ENCODE results near the gene GLS.
"Not testable (repeated sequence)": the region's sequence is repeated elsewhere in the genome, so short reads cannot be mapped to it uniquely, and the experiment has no call there.

The GLS gene

DNA sequence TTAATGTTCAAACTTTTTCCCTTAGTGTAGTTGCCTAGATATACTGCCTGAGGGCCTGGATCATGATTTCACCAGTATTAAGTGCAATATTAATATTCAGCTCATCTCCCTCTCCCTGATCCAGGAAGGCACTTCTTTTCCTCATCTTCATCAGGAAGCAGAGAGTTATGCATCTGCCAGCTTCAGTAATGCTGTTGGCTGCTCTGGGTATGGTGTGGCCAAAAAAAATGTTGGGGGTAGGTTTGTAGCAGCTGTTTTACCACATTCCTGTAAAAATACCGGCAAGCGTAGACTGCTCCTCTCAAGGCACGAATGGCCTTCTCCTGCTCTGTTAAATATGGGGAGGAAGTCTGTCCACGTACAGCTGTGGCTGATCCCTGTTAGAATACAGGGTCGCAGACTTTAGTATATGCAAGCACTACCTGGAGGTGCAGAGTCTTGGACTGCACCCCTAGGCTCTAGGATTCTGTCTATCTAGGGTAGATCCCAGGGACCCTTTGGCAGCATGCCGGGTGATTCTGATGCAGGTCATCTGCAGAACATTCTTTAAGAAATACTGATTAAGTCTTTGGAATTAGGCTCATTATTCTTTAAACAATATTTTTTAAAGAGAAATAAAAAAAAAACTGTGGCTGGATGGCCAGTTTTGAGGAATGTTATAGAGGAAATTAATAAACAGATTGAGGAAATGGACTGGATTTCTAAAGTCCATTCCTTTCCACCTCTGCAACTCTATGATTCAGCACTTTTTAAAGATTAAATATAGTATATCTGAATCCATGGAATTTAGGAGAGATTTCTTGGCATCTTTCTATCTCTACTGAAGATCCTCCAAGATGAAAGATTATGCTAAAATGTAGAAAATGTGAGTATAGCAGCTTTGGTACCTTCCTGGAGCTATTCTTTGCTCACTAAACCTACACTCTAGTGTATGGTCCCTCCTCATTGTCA is 21.0 kb upstream of the GLS start:
- Histone ChIP-seq H3K27ac (ENCODE audit: low read length) (no peak overlapping the region), H3K36me3 (ENCODE audit: insufficient read depth, low read depth, low read length) (no peaks in the 10 kb centered on the region), H3K9me3 (ENCODE audit: insufficient read depth, low read depth, low read length) (no peaks in the 10 kb centered on the region), H3K4me3 (ENCODE audit: low read length) (no peak overlapping the region), H3K9ac (ENCODE audit: low read depth, low read length) (peak overlapping the region; percentile 43; the same call in 1 of the 2 replicates), H3K27me3 (ENCODE audit: insufficient read depth, low read length) (no peaks in the 10 kb centered on the region), H3K4me1 (ENCODE audit: insufficient read depth, low read length) (peaks cover 26% of the 10 kb centered on the region)

DNA sequence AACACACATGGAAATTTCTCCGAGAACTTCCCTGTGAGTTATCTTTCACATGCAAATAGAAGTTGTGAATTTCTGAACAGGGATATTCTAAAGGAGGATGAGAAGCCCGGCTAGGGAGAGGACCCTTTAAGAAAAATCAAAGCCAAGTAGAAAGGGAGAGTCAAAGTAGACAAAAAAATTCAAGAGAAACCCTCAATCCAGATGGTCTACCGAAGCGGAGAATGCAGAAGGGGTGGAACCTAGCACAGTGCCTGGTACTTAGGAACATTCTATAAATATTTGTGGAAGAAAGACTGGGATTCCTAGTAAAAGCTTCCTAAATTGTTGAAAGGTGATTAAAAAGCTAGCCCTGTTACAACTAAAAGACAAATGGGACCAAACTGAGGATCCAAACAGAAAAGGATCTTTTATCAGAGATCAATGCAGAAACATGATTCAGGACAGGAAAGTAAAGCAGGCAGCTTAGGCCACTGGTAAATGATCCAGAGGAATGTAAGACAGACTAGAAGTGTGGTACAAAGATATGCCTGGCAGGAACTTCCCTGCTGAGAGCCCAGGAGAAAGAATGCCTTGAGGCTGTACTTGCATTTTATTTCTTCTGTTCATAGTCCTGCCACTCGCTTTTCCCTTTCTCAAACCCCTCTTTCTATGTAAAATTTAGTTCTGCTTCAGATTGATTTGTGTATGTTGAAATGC is 19.5 kb upstream of the GLS start:
- Histone ChIP-seq H3K4me3 (ENCODE audit: low read length) (peak overlapping the region; percentile 22; the same call in 1 of the 2 replicates), H3K27me3 (ENCODE audit: insufficient read depth, low read length) (no peaks in the 10 kb centered on the region), H3K27ac (ENCODE audit: low read length) (no peak overlapping the region), H3K4me1 (ENCODE audit: insufficient read depth, low read length) (peaks cover 26% of the 10 kb centered on the region), H3K9ac (ENCODE audit: low read depth, low read length) (peak overlapping the region; percentile 11; the same call in 1 of the 2 replicates), H3K36me3 (ENCODE audit: insufficient read depth, low read depth, low read length) (no peaks in the 10 kb centered on the region), H3K9me3 (ENCODE audit: insufficient read depth, low read depth, low read length) (no peaks in the 10 kb centered on the region)

DNA sequence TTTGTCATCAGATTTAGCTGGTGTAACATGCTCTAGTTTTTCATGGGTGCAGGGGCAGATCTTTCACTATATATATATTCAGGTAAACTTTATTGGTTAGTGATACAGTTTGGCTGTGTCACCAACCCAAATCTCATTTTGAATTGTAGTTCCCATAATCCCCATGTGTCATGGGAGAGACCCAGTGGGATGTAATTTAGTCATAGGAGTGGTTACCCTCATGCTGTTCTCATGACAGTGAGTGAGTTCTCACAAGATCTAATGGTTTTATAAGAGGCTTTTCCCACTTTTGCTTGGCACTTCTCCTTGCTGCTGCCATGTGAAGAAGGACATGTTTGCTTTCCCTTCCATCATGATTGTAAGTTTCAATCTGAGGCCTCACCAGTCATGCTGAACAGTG is 18.5 kb upstream of the GLS start:
- H3K4me3 ChIP-seq (ENCODE audit: low read length); H3K36me3 ChIP-seq (ENCODE audit: insufficient read depth, low read depth, low read length); H3K27ac ChIP-seq (ENCODE audit: low read length); H3K9me3 ChIP-seq (ENCODE audit: insufficient read depth, low read depth, low read length); H3K27me3 ChIP-seq (ENCODE audit: insufficient read depth, low read length); H3K9ac ChIP-seq (ENCODE audit: low read depth, low read length): not testable (repeated sequence)
- H3K4me1 ChIP-seq (ENCODE audit: insufficient read depth, low read length): peaks cover 26% of the 10 kb centered on the region

DNA sequence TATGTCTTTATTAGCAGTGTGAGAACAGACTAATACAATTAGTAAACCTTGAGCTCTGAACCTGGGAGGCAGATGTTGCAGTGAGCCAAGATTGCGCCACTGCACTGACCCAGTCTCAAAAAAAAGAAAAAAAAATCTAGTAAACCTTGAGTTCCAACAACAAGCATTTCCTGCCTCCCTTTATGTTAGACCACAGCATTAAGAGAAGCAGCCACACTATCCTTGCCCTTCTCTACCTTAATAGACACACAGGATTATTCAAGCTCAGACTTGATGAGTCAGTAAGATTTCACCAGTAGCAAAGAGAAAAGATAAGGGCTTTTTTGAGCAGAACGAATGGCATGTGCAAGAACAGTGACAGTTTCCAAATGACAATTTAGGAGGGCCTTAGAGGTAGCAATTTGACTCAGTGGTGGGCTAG is 18.0 kb upstream of the GLS start:
- H3K9ac ChIP-seq (ENCODE audit: low read depth, low read length): no peak overlapping the region
- H3K4me3 ChIP-seq (ENCODE audit: low read length): no peak overlapping the region
- H3K4me1 ChIP-seq (ENCODE audit: insufficient read depth, low read length): peaks cover 26% of the 10 kb centered on the region
- no peaks in the 10 kb centered on the region for H3K36me3 ChIP-seq (ENCODE audit: insufficient read depth, low read depth, low read length)
- H3K27me3 ChIP-seq (ENCODE audit: insufficient read depth, low read length): no peaks in the 10 kb centered on the region
- H3K9me3 ChIP-seq (ENCODE audit: insufficient read depth, low read depth, low read length): no peaks in the 10 kb centered on the region
- no peak overlapping the region for H3K27ac ChIP-seq (ENCODE audit: low read length)

DNA sequence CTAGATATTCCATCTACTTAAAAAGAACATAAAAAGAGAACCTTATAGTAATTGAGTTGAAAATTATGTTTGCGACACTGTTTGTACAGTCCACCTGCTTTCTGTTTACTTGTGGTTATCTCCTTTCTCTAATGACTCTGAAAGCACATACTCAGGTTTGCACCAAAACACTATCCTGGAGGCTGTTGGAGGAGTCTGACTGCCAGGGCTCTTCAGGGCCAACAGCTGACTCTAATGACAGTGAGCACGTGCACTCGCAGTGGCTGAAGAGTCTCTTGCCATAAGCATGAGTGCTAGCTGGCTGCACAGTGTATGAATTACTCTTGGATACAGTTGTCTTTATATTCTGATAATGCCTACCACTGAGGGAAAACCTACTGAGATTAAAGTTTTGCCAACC is 16.7 kb upstream of the GLS start:
- no peak overlapping the region for H3K27ac ChIP-seq (ENCODE audit: low read length)
- no peaks in the 10 kb centered on the region for H3K36me3 ChIP-seq (ENCODE audit: insufficient read depth, low read depth, low read length)
- H3K4me1 ChIP-seq (ENCODE audit: insufficient read depth, low read length): peaks cover 23% of the 10 kb centered on the region
- no peak overlapping the region for H3K4me3 ChIP-seq (ENCODE audit: low read length)
- peaks cover 10% of the 10 kb centered on the region for H3K9me3 ChIP-seq (ENCODE audit: insufficient read depth, low read depth, low read length)
- H3K27me3 ChIP-seq (ENCODE audit: insufficient read depth, low read length): no peaks in the 10 kb centered on the region
- H3K9ac ChIP-seq (ENCODE audit: low read depth, low read length): no peak overlapping the region

DNA sequence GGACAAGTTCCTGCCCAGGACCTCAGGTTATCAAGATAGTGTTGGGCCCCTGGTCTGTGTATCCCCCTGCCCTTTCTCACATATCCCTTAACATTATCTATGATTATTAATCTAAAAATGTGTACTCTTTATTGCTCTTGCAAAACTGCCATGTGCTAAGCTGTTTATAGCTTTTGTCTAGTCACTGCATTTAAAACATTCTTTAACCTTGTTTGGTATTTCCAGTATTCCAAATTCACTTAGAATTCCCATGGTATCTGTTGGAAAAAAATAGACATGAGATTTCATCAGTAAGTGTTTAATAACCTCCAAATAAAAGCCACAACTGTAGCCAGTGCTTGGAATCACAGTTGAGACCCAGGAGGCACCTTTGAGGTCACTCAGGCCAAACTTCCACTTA is 16.2 kb upstream of the GLS start:
- H3K4me1 ChIP-seq (ENCODE audit: insufficient read depth, low read length): peaks cover 23% of the 10 kb centered on the region
- H3K36me3 ChIP-seq (ENCODE audit: insufficient read depth, low read depth, low read length): no peaks in the 10 kb centered on the region
- peaks cover 12% of the 10 kb centered on the region for H3K9me3 ChIP-seq (ENCODE audit: insufficient read depth, low read depth, low read length)
- H3K4me3 ChIP-seq (ENCODE audit: low read length): no peak overlapping the region
- no peaks in the 10 kb centered on the region for H3K27me3 ChIP-seq (ENCODE audit: insufficient read depth, low read length)
- no peak overlapping the region for H3K27ac ChIP-seq (ENCODE audit: low read length)
- no peak overlapping the region for H3K9ac ChIP-seq (ENCODE audit: low read depth, low read length)

DNA sequence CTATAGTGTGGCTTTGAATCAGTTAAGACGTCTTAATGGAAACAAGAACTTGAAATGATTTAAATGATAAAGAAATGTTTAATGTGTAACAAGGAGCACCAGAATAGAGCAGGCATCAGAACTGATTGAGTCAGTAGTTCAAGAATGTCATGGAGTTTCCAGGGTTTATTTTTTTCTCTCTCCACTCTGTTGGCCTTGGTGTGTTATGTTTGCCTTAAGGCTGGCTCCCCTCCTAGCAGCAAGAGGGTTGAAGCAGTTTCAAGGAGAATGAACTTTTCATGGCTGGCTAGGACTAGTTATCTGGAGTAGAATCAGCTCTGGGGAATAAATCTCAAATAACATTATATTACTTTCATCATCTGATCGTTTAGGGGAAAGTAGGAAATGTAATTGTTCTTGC is 13.4 kb upstream of the GLS start:
- H3K27ac ChIP-seq (ENCODE audit: low read length): no peak overlapping the region
- no peaks in the 10 kb centered on the region for H3K27me3 ChIP-seq (ENCODE audit: insufficient read depth, low read length)
- no peak overlapping the region for H3K4me3 ChIP-seq (ENCODE audit: low read length)
- H3K36me3 ChIP-seq (ENCODE audit: insufficient read depth, low read depth, low read length): no peaks in the 10 kb centered on the region
- peaks cover 12% of the 10 kb centered on the region for H3K9me3 ChIP-seq (ENCODE audit: insufficient read depth, low read depth, low read length)
- H3K9ac ChIP-seq (ENCODE audit: low read depth, low read length): no peak overlapping the region
- peaks cover 20% of the 10 kb centered on the region; the same call in 1 of the 2 replicates for H3K4me1 ChIP-seq (ENCODE audit: insufficient read depth, low read length)

DNA sequence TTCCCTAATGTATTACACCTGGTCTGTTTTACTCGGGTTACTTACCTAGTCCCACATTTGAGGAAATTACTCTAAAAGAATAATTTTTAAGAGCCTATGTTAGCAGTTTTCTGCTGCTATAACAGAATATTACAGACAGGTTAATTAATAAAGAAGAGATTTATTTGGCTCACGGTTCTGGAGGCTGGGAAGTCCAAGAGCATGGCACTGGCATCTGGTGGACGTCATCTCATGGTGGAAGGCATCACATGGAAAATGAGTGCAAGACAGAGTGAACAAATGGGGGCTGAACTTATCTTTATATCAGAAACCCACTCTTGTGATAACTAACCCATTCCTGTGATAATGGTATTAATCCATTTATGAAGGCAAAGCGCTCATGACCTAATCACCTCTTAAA is 12.8 kb upstream of the GLS start:
- Histone ChIP-seq H3K4me3 (ENCODE audit: low read length) (no peak overlapping the region), H3K9ac (ENCODE audit: low read depth, low read length) (no peak overlapping the region), H3K27me3 (ENCODE audit: insufficient read depth, low read length) (no peaks in the 10 kb centered on the region), H3K36me3 (ENCODE audit: insufficient read depth, low read depth, low read length) (no peaks in the 10 kb centered on the region), H3K9me3 (ENCODE audit: insufficient read depth, low read depth, low read length) (peaks cover 12% of the 10 kb centered on the region), H3K4me1 (ENCODE audit: insufficient read depth, low read length) (peaks cover 20% of the 10 kb centered on the region; the same call in 1 of the 2 replicates), H3K27ac (ENCODE audit: low read length) (no peak overlapping the region)

DNA sequence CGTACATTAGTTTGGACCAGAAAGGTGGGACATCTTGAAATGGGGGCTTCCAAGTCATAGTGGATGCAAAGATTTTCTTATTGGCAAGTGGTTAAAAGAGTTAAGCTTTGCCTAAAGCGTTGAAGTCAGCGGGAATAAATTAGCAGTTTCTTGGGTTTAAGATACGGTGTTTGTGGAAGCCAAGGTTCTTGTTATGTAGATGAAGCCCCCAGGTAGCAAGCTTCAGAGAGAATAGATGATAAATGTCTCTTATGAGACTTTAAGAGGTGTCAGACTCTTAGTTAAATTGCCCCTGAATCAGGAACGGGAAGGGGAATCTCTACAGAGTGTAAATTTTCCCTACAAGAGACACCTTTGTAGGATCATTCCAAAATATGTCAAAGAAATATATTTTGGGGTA is 10.9 kb upstream of the GLS start:
- no peaks in the 10 kb centered on the region for H3K36me3 ChIP-seq (ENCODE audit: insufficient read depth, low read depth, low read length)
- H3K27me3 ChIP-seq (ENCODE audit: insufficient read depth, low read length): no peaks in the 10 kb centered on the region
- H3K4me1 ChIP-seq (ENCODE audit: insufficient read depth, low read length): peaks cover 20% of the 10 kb centered on the region; the same call in 1 of the 2 replicates
- H3K27ac ChIP-seq (ENCODE audit: low read length): no peak overlapping the region
- H3K9me3 ChIP-seq (ENCODE audit: insufficient read depth, low read depth, low read length): peaks cover 12% of the 10 kb centered on the region
- no peak overlapping the region for H3K9ac ChIP-seq (ENCODE audit: low read depth, low read length)
- peak overlapping the region; percentile 3; the same call in 1 of the 2 replicates for H3K4me3 ChIP-seq (ENCODE audit: low read length)

DNA sequence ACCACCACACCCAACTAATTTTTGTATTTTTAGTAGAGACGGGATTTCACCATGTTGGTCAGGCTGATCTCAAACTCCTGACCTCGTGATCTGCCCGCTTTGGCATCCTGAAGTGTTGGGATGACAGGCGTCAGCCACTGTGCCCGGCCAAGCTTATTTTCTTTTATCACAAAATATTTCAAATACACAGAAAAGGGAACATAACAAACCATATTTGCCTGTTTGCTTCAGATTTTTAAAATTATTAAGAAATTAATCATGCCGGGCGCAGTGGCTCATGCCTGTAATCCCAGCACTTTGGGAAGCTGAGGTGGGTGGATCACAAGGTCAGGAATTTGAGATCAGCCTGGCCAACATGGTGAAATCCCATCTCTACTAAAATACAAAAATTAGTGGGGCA is 7.2 kb upstream of the GLS start:
- H3K4me1 ChIP-seq (ENCODE audit: insufficient read depth, low read length): peaks cover 20% of the 10 kb centered on the region; the same call in 1 of the 2 replicates
- H3K36me3 ChIP-seq (ENCODE audit: insufficient read depth, low read depth, low read length); H3K9me3 ChIP-seq (ENCODE audit: insufficient read depth, low read depth, low read length); H3K27ac ChIP-seq (ENCODE audit: low read length); H3K4me3 ChIP-seq (ENCODE audit: low read length); H3K9ac ChIP-seq (ENCODE audit: low read depth, low read length); H3K27me3 ChIP-seq (ENCODE audit: insufficient read depth, low read length): not testable (repeated sequence)

DNA sequence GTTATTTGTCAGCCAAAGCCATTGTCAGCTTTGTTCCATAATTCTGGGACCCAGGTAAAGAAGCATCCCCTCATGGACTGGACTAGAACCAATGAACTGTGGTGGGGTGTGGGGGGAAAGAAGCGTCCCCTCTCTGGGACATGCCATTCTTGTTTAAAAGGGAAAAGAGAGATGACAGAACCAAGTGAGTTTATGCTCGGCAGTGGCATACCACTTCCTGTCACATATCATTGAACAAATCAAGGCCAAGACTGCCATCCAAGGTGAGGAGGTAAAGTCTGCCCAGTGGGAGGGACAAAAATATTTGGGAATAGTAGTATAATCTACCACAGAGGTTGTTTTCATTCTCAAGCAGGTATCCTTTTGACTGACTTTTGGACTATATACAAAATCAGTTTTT is 4.7 kb upstream of the GLS start:
- no peak overlapping the region for H3K4me3 ChIP-seq (ENCODE audit: low read length)
- H3K4me1 ChIP-seq (ENCODE audit: insufficient read depth, low read length): peaks cover 3% of the 10 kb centered on the region; the same call in 1 of the 2 replicates
- peaks cover 7% of the 10 kb centered on the region; the same call in 1 of the 2 replicates for H3K27me3 ChIP-seq (ENCODE audit: insufficient read depth, low read length)
- H3K9ac ChIP-seq (ENCODE audit: low read depth, low read length): no peak overlapping the region
- H3K9me3 ChIP-seq (ENCODE audit: insufficient read depth, low read depth, low read length): no peaks in the 10 kb centered on the region
- H3K27ac ChIP-seq (ENCODE audit: low read length): no peak overlapping the region
- H3K36me3 ChIP-seq (ENCODE audit: insufficient read depth, low read depth, low read length): no peaks in the 10 kb centered on the region

All from iPS-20b (cell line).